HL-60 (cell line): ENCODE data around the gene CCDC57.

ENCODE experiments used
- GABPA ChIP-seq: IDR thresholded peaks from 2 replicates; pipeline ENCODE4 v1.6.1; 2012; ENCODE audit warnings: low read depth
- POLR2AphosphoS5 ChIP-seq: IDR thresholded peaks from 2 replicates; pipeline ENCODE4 v1.6.1; 2012; ENCODE audit warnings: low read depth
- REST ChIP-seq: IDR thresholded peaks from 2 replicates; pipeline ENCODE4 v1.6.1; 2012; ENCODE audit warnings: low read depth; ENCODE audit not compliant: insufficient replicate concordance
- SPI1 ChIP-seq: IDR thresholded peaks from 2 replicates; pipeline ENCODE4 v1.6.1; 2012; ENCODE audit warnings: low read depth, mild to moderate bottlenecking, borderline replicate concordance
- TF ChIP-seq, protein P1 (sequence below): IDR thresholded peaks from one replicate; pipeline ENCODE4 v1.5.1; 2011; ENCODE audit warnings: low read length, control low read depth, inconsistent platforms; ENCODE audit not compliant: insufficient read depth

- TF ChIP-seq, protein P1, sequence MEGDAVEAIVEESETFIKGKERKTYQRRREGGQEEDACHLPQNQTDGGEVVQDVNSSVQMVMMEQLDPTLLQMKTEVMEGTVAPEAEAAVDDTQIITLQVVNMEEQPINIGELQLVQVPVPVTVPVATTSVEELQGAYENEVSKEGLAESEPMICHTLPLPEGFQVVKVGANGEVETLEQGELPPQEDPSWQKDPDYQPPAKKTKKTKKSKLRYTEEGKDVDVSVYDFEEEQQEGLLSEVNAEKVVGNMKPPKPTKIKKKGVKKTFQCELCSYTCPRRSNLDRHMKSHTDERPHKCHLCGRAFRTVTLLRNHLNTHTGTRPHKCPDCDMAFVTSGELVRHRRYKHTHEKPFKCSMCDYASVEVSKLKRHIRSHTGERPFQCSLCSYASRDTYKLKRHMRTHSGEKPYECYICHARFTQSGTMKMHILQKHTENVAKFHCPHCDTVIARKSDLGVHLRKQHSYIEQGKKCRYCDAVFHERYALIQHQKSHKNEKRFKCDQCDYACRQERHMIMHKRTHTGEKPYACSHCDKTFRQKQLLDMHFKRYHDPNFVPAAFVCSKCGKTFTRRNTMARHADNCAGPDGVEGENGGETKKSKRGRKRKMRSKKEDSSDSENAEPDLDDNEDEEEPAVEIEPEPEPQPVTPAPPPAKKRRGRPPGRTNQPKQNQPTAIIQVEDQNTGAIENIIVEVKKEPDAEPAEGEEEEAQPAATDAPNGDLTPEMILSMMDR = no peak
- no peak for TF ChIP-seq GABPA
- no peak for TF ChIP-seq POLR2AphosphoS5
- no peak for TF ChIP-seq REST
- TF ChIP-seq SPI1 = no peak
Measured at GRCh38 chr17:82108961-82109475, 103.6 kb downstream of the CCDC57 start.
